ENCODE results near the gene KCNC3. TPM values are rescaled to one million over a fixed set of nuclear protein-coding genes. Genes with fewer than 3 reads are reported as not detected.
"Not testable (repeated sequence)": the region's sequence is repeated elsewhere in the genome, so short reads cannot be mapped to it uniquely, and the experiment has no call there.

Gene KCNC3
- total RNA-seq, 6 donors from 2014 or later: 3.8 to 15.7 (median 12.2) TPM

DNA sequence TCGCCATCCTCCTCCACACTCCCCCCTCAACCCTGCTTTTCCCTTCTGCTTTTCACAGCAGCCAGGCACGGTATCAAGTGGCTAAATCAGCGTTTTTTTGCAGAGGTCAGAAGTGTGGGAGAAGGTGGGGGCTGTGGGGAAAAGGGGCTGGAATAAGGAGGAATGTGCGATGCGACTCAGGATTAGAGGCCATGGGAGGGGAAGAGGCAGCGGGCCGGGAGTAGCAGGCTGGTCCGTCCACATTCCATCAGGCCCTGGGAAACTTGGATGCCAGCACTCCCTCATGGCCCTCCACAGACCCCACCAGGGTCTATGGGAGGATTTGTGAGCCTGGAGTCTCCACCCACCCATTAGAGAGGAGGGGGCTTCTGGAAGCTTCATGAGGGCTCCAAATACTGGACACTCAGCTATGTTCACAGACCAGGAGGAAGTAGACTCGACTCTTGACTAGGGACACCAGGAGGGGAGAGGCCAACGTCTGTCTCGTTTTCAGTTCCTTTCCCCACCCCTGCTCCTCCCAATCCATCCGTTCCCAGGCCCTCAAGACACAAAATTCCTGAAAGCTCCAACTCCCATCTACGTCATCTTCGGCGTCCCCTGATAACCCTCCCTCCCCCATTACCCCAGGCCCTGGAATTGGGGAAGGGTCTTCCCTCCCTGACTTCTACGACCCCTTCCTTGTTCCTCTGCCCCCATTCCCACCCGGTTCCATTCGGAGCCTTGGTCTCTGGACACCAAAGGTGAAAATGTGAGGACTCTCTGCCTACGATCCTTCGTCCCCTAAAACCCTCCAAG is 3.3 kb upstream of the KCNC3 start:
- DNase-seq: no peak
- WGBS, 2 donors: 8 to 13% methylated on average over 20 of the region's 20 CpGs

DNA sequence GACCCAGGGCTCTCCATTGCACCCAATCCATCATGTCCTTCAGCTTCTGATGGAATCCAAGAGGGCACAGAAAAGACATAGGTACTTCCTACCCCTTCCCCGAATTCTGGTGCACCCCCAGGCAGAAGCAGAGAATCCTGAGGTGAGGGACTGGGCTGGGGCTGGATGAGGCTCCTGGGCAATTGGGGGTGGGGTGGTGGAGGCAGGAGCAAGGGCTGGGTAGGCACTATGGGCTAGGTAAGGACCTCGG is 2.7 kb upstream of the KCNC3 start:
- peaks cover 0 to 3% (median 0%) of the 10 kb centered on the region in 4 donors for H3K9me3 ChIP-seq
- no peaks in the 10 kb centered on the region for H3K36me3 ChIP-seq
- TF ChIP-seq EP300 (IDR thresholded peaks at IDR 0.05) (no peak), POLR2A (IDR thresholded peaks at IDR 0.05) (no peak), POLR2AphosphoS5 (IDR thresholded peaks at IDR 0.05) (no peak)
- TF ChIP-seq, protein P1, sequence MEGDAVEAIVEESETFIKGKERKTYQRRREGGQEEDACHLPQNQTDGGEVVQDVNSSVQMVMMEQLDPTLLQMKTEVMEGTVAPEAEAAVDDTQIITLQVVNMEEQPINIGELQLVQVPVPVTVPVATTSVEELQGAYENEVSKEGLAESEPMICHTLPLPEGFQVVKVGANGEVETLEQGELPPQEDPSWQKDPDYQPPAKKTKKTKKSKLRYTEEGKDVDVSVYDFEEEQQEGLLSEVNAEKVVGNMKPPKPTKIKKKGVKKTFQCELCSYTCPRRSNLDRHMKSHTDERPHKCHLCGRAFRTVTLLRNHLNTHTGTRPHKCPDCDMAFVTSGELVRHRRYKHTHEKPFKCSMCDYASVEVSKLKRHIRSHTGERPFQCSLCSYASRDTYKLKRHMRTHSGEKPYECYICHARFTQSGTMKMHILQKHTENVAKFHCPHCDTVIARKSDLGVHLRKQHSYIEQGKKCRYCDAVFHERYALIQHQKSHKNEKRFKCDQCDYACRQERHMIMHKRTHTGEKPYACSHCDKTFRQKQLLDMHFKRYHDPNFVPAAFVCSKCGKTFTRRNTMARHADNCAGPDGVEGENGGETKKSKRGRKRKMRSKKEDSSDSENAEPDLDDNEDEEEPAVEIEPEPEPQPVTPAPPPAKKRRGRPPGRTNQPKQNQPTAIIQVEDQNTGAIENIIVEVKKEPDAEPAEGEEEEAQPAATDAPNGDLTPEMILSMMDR (IDR thresholded peaks at IDR 0.05): no peak
- 0 to 11% methylated on average over 2 of the region's 2 CpGs for WGBS, 2 donors
- peaks cover 43 to 63% (median 49%) of the 10 kb centered on the region in 4 donors for H3K4me1 ChIP-seq
- peak overlapping the region in 3 of 4 donors; percentile 40 to 50 (median 49) for H3K4me3 ChIP-seq
- H3K27ac ChIP-seq: peak overlapping the region; percentile 72 to 86 (median 82)
- H3K27me3 ChIP-seq: peaks cover 0 to 26% (median 3%) of the 10 kb centered on the region in 4 donors
- DNase-seq (no peak), ATAC-seq (ENCODE audit: low FRiP score in 2 of 2) (no peak)

More for the DNA sequence above, 3.3 kb upstream of the KCNC3 start:
- H3K27ac ChIP-seq: peak overlapping the region; percentile 72 to 86 (median 82)
- peaks cover 43 to 63% (median 46%) of the 10 kb centered on the region in 4 donors for H3K4me1 ChIP-seq
- peak overlapping the region; percentile 14 to 50 (median 44) for H3K4me3 ChIP-seq
- peaks cover 0 to 21% (median 3%) of the 10 kb centered on the region in 4 donors for H3K27me3 ChIP-seq
- TF ChIP-seq POLR2AphosphoS5 (IDR thresholded peaks at IDR 0.05): no peak
- H3K36me3 ChIP-seq: no peaks in the 10 kb centered on the region
- ATAC-seq (ENCODE audit: low FRiP score in 2 of 2): no peak
- peaks cover 0 to 3% (median 0%) of the 10 kb centered on the region in 4 donors for H3K9me3 ChIP-seq

DNA sequence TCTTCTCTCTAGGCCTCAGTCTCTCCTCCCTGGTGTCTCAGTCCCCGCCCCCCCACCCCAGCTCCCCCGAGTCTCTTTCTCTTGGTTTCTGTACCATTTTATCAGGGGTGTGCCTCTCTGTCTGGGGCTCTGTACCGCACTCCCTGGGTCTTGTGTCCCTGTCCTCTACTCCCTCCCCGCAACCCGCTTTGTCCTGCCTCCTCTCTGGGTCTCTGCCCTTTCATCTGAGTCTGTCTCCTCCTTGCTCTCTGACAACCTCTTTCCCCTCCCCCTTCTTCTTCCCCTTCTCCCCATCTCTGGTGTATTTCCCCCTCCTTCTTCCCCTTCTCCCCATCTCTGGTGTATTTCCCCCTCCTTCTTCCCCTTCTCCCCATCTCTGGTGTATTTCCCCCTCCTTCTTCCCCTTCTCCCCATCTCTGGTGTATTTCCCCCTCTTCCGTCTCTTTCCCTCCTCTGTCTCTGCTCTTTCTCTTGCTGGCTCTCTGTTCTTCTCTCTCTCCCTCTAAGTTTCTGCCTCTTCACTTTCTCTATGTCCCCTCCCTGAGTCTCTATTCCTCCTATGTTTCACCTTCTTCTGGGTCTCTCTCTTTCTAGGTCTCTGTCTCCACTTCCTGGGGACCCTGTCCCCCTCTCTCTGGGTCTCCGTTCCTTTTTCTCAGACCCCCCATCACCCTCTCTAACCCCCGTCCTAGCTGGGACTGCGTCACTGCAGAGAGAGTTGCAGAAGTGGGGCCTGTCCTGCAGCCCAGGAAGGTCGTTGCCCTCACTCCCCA is 2.2 kb upstream of the KCNC3 start:
- Histone ChIP-seq H3K36me3 (no peaks in the 10 kb centered on the region), H3K9me3 (peaks cover 0 to 3% (median 0%) of the 10 kb centered on the region in 4 donors), H3K4me1 (peaks cover 45 to 65% (median 54%) of the 10 kb centered on the region in 4 donors), H3K4me3 (peak overlapping the region; percentile 22 to 50 (median 41)), H3K27ac (peak overlapping the region; percentile 72 to 86 (median 82)), H3K27me3 (peaks cover 0 to 27% (median 3%) of the 10 kb centered on the region in 4 donors)
- TF ChIP-seq, protein P1 (IDR thresholded peaks at IDR 0.05): no peak
- TF ChIP-seq POLR2A (IDR thresholded peaks at IDR 0.05): no peak
- TF ChIP-seq EP300 (IDR thresholded peaks at IDR 0.05): no peak
- no peak for TF ChIP-seq POLR2AphosphoS5 (IDR thresholded peaks at IDR 0.05)
- WGBS, 2 donors: 10 to 11% methylated on average over 10 of the region's 10 CpGs
- ATAC-seq (ENCODE audit: low FRiP score in 2 of 2) (no peak), DNase-seq (no peak)

DNA sequence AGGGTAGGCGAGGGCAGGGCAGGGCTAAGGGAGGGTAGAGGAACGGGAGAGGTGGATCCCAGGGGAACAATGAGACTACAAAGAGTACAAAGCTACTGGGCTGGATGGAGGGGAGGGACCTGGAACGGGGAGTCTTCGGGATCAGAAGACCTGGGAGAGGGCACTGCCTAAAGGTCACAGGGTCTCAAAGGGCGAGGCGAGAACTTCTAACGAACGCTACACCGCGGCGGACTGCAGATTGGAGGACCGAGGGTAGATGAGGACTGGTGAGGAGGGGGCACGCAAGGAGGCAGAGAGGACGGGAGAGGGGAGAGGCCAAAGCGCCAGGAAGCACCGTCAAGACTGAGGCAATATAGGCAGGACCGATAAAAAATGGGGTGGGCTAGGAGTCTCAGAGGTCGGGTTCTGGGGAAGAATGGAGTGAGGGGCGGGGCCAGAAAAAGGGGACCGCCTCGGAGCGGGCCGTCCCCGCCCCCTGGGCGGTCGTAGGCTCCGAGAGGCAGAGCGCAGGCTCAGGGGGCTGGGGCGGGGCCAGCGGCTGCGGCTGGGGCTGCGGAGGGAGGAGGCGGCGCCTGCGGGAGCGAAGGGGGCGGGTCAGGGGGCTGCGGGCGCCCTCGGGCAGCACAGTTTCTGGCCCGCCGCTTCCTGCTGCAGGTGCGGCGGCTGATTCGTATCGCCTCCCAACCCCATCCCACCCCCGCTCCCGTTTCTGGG is 1.3 kb upstream of the KCNC3 start:
- H3K27ac ChIP-seq: peak overlapping the region; percentile 46 to 77 (median 56)
- DNase-seq (peak; percentile 90 to 96), ATAC-seq (ENCODE audit: low FRiP score in 2 of 2) (peak; percentile 61 to 63)
- peaks cover 53 to 74% (median 62%) of the 10 kb centered on the region in 4 donors for H3K4me1 ChIP-seq
- peaks cover 0 to 3% (median 0%) of the 10 kb centered on the region in 4 donors for H3K9me3 ChIP-seq
- peak overlapping the region; percentile 22 to 50 (median 40) for H3K4me3 ChIP-seq
- H3K27me3 ChIP-seq: peaks cover 0 to 29% (median 3%) of the 10 kb centered on the region in 4 donors
- 2 to 3% methylated on average over 29 to 35 of the region's 48 CpGs for WGBS, 2 donors
- H3K36me3 ChIP-seq: no peaks in the 10 kb centered on the region
- no peak for TF ChIP-seq EP300 (IDR thresholded peaks at IDR 0.05)
- TF ChIP-seq POLR2A (IDR thresholded peaks at IDR 0.05): peak in 1 of 4 donors; percentile 38

DNA sequence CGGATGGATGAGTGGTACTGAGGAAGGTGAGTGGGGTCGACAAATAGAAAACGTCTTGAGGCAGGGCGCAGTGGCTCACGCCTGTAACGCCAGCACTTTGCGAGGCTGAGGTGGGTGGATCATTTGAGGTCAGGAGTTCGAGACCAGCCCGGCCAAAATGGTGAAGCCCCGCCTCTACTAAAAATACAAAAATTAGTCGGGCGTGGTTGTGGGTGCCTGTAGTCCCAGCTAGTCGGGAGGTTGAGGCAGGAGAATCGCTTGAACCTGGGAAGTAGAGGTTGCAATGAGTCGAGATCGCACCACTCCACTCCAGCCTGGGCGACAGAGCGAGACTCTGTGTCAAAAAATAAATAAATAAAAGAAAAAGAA is 733 bp upstream of the KCNC3 start:
- H3K27ac ChIP-seq: peak overlapping the region; percentile 36 to 77 (median 56)
- H3K9me3 ChIP-seq; ATAC-seq (ENCODE audit: low FRiP score in 2 of 2); DNase-seq; H3K36me3 ChIP-seq: not testable (repeated sequence)
- 15 to 16% methylated on average over 18 of the region's 18 CpGs for WGBS, 2 donors
- H3K4me1 ChIP-seq: peaks cover 53 to 79% (median 64%) of the 10 kb centered on the region in 4 donors
- peak overlapping the region in 3 of 4 donors; percentile 32 to 50 (median 49) for H3K4me3 ChIP-seq
- peaks cover 0 to 32% (median 3%) of the 10 kb centered on the region in 4 donors for H3K27me3 ChIP-seq

DNA sequence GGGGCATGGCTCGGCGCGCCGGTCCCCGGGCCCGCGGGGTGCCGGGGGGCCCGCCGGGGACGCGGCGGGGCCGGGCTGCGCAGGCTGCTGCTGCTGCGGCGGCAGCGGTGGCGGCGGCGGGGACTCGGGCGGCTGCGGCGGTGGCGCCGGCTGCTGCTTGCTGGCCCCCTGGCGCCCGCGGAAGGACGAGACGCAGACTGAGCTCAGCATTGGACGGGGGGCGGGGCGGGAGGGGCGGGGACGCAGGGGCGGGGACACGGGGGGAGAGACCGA is 368 bp downstream of the KCNC3 start:
- DNase-seq (peak in 1 of 2 donors; percentile 94), ATAC-seq (ENCODE audit: low FRiP score in 2 of 2) (no peak)
- no peaks in the 10 kb centered on the region for H3K36me3 ChIP-seq
- H3K4me3 ChIP-seq: peak overlapping the region in 3 of 4 donors; percentile 40 to 51 (median 50)
- H3K9me3 ChIP-seq: peaks cover 0 to 3% (median 0%) of the 10 kb centered on the region in 4 donors
- TF ChIP-seq, protein P1 (IDR thresholded peaks at IDR 0.05): peak in 1 of 6 experiments; percentile 7
- TF ChIP-seq EP300 (IDR thresholded peaks at IDR 0.05): no peak
- H3K27me3 ChIP-seq: peaks cover 0 to 32% (median 3%) of the 10 kb centered on the region in 4 donors
- H3K4me1 ChIP-seq: peaks cover 49 to 75% (median 60%) of the 10 kb centered on the region in 4 donors
- WGBS, 2 donors: 1% methylated on average over 34 of the region's 40 CpGs; no CpG with 5 or more reads in 1 of the 2 donors
- H3K27ac ChIP-seq: no peak overlapping the region
